Stimulated activated CD4-positive, alpha-beta T cell treated with anti-CD3 and anti-CD28 coated beads, Interleukin-1b, Interleukin-23, amount 100 ng/mL, for 1 hour (primary cell): Measurements from ENCODE around the gene PPP1R14C.
"Not testable (repeated sequence)": the region's sequence is repeated elsewhere in the genome, so short reads cannot be mapped to it uniquely, and the experiment has no call there.

Experiments
- DNase-seq, 2 donors: peaks; one replicate each; pipeline ENCODE4 v3.0.0-alpha.2; 2020; ENCODE audit warnings: low read depth in 2 of 2

PPP1R14C gene

DNA sequence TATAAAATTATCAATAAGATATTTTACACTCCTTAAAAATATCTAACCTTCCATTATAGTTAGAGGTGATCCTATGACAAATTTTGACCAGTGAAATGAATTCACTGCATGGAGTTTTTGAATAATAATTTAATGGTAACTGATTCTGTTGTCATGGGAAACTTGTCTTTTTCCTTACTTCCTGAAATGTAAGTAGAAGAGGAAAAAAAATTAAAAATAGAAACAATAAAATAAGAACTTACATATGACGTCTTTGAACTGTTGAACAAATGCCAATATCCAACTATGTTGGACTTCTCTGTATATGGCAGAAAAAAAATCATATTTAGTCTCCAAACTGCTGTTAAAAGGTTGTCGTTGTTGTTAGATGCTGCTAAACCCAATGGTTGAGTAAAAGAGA, 26.3 kb downstream of the PPP1R14C start:
- DNase-seq: no peak

DNA sequence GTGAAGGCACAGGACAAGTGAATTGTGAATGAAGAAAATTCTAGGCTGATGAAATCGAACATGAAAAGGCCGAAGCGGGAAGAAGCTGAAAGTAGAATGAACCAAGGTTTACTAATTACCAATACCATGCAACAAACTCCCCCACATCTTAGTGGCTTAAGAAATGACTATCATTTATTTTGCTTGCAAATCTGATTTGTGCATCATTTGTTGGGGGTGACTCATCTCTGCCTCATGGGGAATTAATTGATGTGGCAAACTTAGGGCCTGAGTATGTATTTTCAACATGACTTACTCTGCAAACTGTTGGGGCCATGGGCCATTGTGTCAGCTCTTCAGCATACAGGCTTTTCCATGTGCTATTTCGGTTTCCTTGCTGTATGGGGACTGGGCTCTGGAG, 26.8 kb downstream of the PPP1R14C start:
- DNase-seq: no peak

DNA sequence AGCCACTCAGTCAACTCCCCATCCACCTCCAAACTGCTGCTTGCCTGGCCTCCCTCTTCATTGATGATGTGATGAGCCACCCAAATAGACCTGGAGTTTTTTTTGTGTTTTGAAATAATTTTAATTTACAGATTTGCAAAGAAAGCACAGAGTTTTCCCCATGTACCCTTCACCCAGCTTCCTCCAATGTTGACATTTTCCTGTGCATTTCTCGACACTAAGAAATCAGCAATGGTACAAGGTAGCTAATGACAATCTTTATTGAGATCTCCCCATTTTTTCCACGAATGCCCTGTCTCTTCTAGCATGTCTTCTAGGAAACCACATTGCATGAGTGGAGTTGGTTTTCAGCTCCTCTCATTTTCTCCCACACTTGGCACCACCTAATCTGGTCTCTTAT, 30.1 kb downstream of the PPP1R14C start:
- DNase-seq: no peak

DNA sequence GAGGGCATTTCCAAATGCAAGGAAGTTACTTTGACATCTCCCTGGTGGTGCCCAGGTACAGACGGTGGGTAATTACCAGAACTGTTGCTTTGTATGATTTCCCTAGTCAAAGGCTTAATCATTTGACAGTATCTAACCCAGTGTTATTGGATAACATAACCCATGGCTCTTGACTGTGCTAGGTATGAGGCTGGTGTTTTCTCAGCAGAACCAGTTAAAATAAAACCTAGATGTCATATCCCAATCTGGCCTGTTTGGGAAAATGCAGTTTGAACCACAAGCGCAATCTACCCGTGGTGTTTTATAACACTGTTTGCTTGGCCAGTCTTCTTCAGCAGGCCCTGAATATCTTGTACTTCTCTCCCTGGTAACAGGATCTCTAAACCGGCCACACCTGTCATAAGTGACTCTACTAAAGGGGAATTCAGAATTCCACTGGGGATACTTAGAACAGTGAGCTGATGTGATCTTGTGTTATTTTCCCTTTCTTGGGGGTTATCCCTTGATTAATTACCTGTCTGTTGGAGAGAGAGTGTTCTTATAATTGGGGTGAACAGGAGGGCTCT, 32.8 kb downstream of the PPP1R14C start:
- DNase-seq: no peak

DNA sequence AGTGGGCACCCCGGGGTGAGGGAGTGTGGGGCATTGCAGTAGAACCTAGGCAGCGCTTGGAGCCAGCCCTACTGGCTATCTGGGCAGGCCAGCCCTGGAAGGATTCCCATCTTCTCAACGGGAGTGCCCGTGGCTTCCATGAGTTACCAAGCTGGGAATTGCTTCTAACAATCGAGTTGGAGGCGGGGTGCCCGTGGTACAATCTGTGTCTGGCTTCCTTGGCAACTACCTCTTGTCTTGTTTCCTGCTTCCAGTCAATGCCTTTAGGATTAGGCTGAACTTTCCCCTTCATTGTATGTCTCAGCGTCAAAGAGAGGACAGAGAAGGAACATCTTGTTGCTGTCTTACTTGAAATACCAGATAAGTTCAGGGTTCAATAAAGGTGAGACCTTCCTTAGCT, 33.3 kb downstream of the PPP1R14C start:
- DNase-seq: no peak

DNA sequence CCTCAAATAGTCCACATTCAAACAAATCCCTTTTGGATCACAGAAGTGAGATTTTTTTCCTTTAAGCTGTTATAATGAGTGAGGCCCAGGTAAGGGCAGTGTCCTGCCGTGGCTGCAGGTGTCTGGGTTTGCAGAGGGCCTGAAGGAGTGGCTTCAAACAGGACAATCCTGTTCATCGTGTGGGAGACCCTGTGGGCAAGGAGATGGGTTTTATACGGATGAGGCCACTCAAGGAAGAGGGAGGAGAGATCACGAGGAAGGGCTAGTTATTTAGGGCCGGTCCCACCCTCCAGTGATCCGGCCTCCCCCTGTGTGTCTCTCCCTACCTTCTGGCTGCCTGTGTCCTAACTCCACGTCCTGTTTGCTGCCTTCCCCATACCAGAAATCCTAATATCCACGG, 33.8 kb downstream of the PPP1R14C start:
- no peak for DNase-seq

DNA sequence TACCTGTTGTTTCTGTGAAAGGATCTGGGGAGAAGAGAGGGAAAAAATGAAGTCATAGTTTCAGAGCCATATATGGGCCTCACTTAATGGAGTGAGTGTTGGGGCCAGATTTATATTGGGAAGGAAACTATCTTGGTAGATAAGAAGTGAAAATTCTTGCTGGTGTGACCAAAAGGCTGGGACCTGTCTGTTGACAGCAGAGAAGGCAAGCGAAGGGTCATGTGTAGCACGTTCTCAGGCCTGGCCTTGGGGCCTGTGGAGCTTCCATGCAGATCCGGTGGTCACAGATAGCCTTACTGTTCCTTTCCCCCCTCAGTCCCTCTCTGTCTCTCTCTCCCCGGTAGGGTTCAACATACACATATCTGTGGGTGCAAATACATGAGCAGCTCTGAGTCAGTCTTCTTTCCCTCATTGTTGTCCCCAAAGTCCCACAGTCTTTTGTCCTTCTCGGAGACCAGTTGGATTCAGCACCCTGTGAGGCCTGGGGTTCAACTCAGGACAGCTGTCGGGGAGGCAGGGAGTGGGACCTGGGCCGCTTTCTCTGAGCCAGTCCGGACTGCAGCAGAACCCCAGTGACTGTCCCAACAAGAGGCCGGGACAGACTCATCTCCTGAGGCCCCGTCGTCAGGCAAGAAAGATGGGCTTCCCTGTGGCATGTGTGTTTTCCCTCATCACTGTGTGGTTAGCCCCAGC, 34.6 kb downstream of the PPP1R14C start:
- DNase-seq: no peak

DNA sequence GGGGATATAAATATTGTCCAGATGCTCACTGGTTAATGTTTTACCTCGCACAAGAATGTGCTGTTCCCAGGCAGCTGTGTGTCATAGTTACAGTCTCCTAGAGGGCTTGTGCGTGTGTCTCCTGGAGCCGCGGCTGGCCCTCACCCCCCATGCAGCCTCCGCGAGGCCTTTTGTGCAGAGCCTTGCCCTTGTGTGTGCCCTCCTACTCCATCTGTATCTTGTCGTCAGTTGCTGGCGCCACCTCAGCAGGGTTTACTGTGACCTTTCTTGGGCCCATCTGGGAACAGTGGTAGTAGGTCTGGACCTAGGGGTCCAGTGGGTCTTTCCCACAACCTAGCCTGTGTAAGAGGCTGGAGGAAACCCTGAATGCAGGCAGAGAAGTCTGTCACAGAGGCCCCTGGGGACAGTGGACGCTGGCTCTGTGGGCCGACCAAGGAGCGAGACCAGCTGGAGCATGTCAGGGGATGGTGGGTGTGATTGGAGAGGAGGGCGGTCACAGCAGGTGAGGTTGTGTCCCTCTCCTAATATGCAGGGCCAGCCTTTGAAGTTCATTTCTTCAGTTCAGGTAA, 35.2 kb downstream of the PPP1R14C start:
- DNase-seq: no peak

DNA sequence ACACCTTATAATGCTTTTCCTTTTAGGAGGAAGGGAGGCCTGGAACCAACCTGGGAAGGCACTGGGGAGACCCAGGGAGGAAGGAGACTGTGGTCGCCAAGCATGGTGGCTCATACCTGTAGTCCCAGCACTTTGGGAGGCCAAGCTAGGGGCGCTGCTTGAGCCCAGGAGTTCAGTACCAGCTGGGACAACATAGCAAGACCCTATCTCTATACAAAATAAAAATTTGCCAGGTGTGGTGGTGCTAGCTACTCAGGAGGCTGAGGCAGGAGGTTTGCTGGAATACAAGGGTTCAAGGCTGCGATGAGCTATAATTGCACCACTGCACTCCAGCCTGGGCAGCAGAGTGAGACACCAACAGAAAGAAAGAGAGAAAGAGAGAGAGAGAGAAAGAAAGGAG, 36.2 kb downstream of the PPP1R14C start:
- DNase-seq: no peak

DNA sequence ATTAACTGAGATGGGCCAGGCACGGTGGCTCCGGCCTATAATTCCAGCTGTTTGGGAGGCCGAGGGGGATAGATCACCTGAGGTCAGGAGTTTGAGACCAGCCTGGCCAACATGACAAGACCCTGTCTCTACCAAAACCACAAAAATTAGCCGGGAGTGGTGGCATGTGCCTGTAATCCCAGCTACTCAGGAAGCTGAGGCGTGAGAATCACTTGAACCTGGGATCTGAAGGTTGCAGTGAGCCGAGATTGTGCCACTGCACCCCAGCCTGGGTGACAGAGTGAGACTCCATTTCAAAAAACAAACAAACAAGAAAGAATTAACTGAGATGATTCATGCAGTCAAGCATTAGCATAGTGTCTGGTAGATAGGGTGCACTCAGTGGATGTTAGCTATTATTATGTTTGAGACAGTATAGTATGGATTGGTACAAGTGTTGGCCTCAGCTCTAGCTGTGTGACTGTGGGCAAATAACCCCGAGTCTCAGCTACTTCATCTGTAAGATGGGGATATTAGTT, 37.1 kb downstream of the PPP1R14C start:
- not testable (repeated sequence) for DNase-seq

DNA sequence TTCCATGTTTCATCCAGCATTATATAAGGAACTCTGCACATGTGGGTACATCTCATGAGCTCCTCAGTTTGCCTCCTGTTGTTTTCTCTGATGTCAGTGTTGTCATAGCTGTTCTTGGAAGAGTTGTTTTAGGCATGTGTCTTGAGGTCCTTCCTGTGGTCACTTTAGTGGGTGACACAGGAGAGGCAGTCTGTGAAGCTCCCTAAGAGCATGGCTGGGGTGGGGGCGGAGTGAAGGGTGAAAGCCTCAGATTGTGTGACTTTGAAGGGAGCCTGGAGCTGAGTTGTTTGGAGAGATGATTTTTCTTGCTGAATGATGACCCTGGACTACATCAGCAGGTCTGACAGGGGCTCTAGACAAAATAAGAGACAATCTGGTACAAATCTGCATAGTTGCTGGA, 37.7 kb downstream of the PPP1R14C start:
- DNase-seq: no peak

DNA sequence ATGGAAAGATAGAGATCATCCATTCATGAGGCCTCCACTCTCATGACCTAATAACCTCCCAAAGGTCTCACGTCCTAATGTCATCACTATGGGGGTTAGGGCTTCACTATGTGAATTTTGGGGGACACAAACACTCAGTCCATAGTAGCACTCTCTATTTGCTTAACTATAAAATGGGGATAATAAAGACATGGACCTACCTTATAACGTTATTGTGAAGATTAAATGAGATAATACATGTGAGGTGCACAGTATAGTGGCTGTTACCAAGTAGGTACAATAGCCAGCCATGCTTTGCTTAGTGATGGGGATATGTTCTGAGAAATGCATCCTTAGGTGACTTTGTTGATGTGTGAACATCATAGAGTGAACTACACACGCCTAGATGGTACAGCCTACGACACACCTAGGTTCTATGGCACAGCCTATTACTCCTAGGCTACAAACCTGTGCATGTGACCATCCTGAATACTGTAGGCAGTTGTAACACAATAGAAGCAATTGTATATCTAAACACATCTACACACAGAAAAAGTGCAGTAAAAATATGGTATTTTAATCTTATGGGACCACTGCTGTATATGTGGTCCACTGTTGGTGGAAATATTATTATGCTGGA, 39.7 kb downstream of the PPP1R14C start:
- no peak for DNase-seq

DNA sequence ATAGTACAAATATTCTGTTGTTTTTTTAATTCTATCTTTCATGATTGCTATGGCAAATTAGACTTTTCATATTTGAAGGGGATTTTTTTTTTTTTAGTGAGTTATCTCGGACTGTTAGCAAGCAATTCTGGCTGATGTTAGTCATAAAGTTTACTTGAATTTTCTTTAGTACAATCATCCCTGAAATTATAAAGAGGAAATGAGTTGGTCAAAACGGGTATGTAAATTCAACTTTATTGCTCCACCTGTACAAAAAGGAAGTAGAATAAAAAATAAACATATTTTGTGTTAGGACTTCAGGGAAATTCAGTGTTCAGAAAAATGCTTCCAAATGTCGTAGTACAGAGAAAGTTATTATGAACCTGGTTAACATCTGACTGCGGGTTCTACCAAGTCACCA, 40.3 kb downstream of the PPP1R14C start:
- DNase-seq: no peak

DNA sequence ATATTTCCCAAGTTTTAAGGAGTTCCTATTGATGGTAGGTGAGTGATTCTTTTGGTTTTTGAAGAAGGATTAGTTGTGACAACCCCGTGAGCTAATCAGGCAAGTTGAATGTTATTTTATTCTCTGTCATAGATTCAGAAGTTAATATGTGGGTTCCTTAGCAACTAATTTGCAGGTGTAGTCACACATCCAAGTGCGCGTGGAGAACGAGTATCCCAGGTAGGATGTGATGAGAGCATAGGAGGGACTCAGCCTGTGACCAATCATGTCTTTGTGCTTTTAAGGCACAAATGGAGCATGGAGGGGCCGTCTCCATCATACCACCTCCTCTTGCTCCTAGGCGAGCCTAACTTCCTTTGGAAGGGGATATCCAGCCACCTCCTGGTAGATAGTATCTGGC, 41.1 kb downstream of the PPP1R14C start:
- DNase-seq: no peak

DNA sequence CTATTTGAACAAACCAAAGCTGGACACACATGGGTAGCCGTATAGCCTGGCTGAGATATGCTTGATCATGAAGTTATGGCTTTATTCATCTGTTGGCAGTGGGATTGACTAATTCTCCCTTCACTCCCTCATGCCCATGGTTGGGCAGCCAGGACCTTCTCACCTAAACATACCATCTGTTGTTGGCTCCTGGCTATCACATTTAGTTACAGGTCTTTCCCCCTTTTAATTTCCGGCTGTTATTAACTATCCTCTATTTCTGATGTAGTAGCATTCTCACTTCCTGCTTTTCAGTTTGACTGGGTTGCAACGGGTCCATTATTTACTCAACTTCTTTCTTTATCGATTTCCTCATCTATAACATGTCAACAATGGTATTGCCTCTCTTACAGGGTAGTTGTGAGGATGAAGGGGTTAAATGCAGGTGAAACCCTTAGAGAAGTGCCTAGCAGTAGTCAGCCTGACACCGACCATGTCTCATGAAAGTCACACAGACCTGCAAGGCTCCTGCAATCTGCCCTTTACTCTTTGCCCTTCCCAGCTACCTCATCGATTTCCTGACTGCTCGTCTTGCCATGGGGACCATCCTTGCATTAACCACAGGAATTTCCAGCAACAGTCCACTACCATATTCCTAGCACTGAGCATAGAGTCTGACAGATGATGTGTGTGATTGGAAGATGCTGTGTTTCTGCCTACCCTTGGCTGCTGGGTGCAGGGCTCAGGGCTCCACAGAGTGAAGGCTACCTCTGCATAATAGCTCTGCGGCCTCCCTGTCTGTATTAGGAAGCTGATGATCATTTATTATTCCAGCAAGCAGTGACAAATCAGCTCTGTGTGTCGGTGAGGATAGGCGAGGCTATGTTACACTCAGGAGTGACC, 42.2 kb downstream of the PPP1R14C start:
- no peak for DNase-seq

DNA sequence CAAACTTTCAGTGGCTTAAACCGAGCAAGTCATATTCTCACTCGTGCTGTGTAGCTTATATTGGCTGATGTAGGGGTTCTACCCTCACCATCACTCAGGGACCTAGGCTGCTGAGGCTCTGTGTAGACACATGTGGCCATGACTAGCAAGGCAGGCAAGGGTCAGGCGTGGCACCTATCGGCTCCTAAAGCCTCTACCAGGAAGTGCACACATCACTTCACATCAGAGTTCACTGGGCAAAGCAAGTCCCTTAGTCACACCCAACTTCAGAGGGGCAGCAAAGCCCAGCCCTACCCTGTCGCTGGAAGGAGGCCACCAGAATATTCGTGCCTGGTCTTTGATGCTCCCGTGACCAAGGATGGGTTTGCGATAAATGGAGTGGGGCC, 42.9 kb downstream of the PPP1R14C start:
- DNase-seq: no peak

DNA sequence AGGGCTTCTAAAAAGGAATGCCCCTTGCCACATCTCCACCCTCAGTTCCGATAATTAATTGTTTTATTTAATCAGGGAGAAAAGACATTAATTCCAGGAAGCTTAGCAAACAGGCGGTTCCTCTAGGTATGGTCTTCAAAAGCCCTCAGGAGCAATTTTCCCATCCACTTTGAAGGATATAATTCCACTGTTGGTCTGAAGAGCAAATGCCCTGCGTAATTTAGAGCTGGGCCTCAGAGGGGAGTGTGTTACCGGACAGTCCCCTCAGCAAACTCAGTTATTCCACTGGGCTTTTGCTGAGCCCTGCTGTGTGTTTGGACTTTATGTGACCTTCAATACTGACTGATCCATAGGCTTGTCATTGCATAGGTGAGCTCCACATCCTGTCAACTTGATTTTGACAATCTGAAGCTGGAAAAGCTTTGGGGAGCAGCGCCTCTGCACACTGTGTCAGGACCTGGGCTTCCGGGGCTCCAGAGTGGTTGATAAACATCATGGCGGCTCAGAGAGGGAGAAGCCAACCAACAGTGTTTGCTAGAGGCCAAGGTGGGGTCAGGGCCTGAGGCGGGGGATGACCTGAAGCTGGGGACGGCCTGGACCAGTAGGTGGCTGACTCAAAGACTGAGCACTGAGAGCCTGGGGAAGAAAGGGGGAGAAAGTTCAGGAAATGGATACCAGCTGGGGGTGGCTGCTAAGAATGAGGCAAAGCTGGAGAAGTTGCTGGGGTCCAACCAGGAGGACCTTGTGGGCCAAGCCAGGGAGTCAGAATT, 43.5 kb downstream of the PPP1R14C start:
- DNase-seq: no peak

DNA sequence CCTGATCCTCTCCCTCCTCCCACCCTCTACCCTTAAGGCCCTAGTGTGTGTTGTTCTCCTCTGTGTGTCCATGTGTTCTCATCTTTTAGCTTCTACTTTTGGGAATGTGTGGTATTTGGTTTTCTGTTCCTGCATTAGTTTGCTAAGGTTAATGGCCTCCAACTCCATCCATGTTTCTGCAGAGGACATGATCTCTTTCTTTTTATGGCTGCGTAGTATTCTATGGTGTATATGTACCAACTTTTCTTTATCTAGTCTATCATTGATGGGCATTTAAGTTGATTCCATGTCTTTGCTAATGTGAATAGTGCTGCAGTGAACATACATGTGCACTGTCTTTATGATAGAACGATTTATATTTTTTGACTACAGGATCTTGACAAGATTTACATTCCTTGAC, 44.6 kb downstream of the PPP1R14C start:
- DNase-seq: not testable (repeated sequence)

DNA sequence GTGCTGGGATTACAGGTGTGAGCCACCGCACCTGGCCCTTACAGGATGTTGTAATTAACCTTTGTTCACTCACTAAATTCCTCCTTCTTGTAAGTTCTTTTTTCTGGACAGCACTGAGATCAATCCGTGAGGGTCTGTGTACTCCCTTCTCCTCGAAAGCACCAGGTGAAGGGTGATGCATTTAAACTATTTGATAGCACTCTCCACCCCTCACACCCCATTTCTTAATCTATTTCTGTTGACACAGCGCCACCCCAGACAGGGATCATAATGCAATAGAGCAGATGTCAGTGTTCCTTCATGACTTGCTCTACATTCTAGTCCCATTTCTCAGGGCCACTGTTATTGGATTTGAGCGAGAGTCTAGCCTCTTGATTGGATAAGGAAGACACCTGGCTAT, 46.3 kb downstream of the PPP1R14C start:
- no peak for DNase-seq

DNA sequence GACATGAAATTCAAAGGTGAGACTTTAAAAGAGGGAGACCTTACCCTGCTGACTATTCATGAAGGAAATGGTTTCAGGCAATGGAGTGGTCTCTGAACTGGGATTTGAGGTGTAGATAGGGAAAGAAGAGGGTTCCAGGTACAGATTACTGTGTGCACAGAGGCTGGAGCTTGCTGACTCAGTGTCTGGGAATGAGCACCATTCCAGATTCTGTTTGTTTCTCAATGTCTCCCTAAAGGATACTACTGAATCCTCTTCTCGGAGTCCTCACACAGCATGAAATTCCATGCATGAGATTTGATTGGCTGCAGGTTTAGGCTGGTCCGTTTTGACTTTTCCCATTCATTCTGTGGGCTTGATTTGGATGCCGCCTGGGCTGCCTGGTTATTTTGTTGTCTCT, 49.0 kb downstream of the PPP1R14C start:
- no peak for DNase-seq

DNA sequence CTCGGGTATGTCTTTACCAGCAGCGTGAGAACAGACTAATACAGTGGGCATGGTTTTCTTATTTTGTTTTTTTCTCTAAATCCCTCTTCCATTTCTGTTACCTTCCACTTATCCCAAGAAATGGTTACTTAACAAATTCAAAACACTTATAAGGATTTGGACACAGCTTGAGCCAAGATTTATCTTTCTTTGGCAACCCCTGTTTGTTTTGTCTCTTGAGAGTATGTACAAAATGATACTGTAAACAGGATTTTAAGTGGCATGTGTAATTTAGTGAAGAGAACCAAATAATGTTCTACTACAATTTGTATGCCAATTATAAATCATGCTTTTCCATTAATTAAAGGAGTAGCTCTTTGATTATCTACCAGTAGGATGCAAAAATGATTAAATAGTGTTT, 51.4 kb downstream of the PPP1R14C start:
- no peak for DNase-seq
